ENCODE data around the gene CPED1. TPM values are rescaled to one million over a fixed set of nuclear protein-coding genes. Genes with fewer than 3 reads are reported as not detected.
"Not testable (repeated sequence)": the region's sequence is repeated elsewhere in the genome, so short reads cannot be mapped to it uniquely, and the experiment has no call there.

Gene CPED1
- polyA plus RNA-seq, 1 experiment, result 52.0 TPM

DNA sequence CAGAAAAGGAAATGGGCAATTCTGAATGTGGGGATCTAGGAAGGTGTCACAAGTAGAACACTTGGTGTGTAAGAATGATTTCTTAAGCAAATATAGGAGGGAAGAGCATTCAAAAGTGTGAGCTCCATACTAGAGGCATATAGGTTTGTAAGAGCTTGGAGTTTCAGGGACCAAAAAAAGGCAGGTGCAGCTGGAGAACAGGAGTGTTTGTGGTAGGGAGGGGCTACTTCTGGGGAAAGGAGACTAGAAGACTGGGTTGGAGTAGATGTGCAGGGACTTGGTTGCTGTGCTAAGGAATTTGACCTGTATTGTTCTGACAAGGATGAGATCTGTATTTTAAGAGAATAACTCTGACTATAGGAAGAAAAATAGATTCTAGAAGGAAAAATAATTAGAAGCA lies 46.4 kb downstream of the CPED1 start:
- Histone ChIP-seq H3K9me3 (ENCODE audit: control insufficient read depth, insufficient read depth, low read length) (no peaks in the 10 kb centered on the region), H3K4me3 (ENCODE audit: low read depth, low read length) (no peak overlapping the region), H3K27ac (ENCODE audit: low read depth, low read length) (no peak overlapping the region), H3K27me3 (ENCODE audit: control insufficient read depth, insufficient read depth, low read length) (no peaks in the 10 kb centered on the region)
- ChIA-PET CTCF (interaction anchor here (1.8 kb wide), 1 partner anchor 11 kb away, joined by 6 read pairs; no protein-coding TSS in a partner anchor), POLR2A (no interaction called here)
- TF ChIP-seq, protein P1, sequence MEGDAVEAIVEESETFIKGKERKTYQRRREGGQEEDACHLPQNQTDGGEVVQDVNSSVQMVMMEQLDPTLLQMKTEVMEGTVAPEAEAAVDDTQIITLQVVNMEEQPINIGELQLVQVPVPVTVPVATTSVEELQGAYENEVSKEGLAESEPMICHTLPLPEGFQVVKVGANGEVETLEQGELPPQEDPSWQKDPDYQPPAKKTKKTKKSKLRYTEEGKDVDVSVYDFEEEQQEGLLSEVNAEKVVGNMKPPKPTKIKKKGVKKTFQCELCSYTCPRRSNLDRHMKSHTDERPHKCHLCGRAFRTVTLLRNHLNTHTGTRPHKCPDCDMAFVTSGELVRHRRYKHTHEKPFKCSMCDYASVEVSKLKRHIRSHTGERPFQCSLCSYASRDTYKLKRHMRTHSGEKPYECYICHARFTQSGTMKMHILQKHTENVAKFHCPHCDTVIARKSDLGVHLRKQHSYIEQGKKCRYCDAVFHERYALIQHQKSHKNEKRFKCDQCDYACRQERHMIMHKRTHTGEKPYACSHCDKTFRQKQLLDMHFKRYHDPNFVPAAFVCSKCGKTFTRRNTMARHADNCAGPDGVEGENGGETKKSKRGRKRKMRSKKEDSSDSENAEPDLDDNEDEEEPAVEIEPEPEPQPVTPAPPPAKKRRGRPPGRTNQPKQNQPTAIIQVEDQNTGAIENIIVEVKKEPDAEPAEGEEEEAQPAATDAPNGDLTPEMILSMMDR (IDR thresholded peaks at IDR 0.05; ENCODE audit: low read depth, low read length), result no peak
- DNase-seq (ENCODE audit: low read depth, low spot score), result no peak

DNA sequence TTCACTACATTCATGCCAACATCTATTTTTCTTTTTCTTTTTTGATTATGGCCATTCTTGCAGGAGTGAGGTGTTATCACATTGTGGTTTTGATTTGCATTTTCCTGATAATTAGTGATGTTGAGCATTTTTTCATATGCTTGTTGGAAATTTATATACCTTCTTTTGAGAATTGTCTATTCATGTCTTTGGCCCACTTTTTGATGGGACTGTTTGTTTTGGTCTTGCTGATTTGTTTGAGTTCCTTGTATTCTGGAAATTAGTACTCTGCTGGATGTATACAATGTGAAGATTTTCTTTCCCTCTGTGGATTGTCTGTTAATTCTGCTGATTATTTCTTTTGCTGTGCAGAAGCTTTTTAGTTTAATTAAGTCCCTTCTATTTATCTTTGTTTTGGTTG lies 48.3 kb downstream of the CPED1 start:
- H3K27me3 ChIP-seq (ENCODE audit: control insufficient read depth, insufficient read depth, low read length); H3K4me3 ChIP-seq (ENCODE audit: low read depth, low read length); DNase-seq (ENCODE audit: low read depth, low spot score); H3K9me3 ChIP-seq (ENCODE audit: control insufficient read depth, insufficient read depth, low read length); H3K27ac ChIP-seq (ENCODE audit: low read depth, low read length); CTCF ChIA-PET; POLR2A ChIA-PET: not testable (repeated sequence)

DNA sequence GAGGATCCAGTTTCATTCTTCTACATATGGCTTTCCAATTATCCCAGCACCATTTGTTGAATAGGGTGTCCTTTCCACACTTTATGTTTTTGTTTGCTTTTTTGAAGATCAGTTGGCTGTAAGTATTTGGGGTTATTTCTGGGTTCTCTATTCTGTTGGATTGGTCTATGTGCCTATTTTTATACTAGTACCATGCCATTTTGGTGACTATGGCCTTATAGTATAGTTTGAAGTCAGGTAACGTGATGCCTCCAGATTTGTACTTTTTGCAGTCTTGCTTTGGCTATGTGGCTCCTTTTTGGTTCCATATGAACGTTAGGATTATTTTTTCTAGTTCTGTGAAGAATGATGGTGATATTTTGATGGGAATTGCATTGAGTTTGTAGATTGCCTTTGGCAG lies 48.8 kb downstream of the CPED1 start:
- H3K27ac ChIP-seq (ENCODE audit: low read depth, low read length); H3K27me3 ChIP-seq (ENCODE audit: control insufficient read depth, insufficient read depth, low read length); DNase-seq (ENCODE audit: low read depth, low spot score); CTCF ChIA-PET; H3K4me3 ChIP-seq (ENCODE audit: low read depth, low read length); POLR2A ChIA-PET; H3K9me3 ChIP-seq (ENCODE audit: control insufficient read depth, insufficient read depth, low read length): not testable (repeated sequence)

DNA sequence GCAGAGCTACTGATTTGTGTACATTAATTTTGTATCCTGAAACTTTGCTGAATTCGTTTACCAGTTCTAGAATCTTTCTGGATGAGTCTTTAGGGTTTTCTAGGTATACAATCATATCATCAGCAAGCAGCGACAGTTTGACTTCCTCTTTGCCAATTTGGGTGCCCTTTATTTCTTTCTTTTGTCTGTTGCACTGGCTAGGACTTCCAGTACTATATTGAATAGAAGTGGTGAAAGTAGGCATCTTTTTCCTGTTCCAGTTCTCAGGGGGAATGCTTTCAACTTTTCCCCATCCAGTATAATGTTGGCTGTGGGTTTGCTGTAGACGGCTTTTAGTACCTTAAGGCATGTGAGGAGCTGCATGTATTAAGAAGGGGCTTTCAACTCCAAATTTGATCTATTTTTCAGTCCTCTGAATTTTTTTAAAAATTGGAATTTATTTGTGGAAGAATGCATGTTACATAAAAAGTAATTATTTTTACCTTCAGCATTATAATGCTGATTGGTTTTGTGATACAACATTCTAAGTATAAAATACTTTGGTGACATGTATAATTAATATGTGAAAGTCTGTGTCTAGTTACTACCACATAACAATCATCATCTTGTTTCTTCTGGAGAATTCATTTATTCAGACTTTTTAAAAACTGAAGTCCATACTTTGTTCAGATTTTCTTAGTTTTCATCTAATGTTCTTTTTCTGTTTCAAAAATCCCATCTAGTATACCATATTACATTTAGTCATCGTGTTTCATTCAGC lies 49.6 kb downstream of the CPED1 start:
- ChIA-PET POLR2A (no interaction called here), CTCF (interaction anchor here (1.6 kb wide), 1 partner anchor 51 kb away, joined by 7 read pairs; no protein-coding TSS in a partner anchor)
- H3K4me3 ChIP-seq (ENCODE audit: low read depth, low read length), result no peak overlapping the region
- no peak overlapping the region for H3K27ac ChIP-seq (ENCODE audit: low read depth, low read length)
- H3K27me3 ChIP-seq (ENCODE audit: control insufficient read depth, insufficient read depth, low read length), result no peaks in the 10 kb centered on the region
- no peaks in the 10 kb centered on the region for H3K9me3 ChIP-seq (ENCODE audit: control insufficient read depth, insufficient read depth, low read length)
- DNase-seq (ENCODE audit: low read depth, low spot score), result no peak
- TF ChIP-seq, protein P1 (IDR thresholded peaks at IDR 0.05; ENCODE audit: low read depth, low read length), result no peak

DNA sequence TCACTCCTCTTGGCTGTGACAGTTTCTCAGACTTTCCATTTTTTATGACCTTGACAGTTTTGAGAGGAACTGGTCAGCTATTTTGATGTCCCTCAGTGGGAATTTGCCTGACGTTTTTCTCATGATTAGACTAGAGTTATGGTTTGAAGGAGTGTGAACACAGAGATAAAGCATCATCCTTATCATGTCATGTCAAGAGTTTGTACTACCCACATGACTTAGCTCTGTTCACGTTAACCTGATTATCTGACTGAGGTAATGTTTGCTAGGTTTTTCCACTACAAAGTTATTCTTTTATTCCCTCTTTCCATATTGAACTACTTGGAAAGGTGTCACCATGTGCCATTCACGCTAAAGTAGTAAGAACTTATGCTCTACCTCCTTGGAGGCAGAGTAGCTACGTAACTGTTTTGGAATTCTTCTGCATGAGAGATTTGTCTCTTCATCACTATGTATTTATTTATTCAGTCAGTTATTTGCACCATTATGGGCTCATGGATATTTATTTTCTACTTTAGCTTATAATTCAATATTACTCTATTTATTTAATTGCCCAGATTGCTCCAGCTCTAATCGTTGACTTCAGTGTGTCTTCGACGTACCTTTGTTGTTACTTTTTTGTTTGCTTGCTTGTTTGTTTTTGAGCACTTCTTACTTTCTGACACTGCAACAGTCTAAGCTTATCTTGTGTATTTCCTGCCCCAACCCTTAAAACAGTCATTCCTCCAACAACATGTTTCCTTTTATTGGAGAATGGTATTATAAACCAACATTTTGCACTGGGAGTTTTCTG lies 50.4 kb downstream of the CPED1 start:
- ChIA-PET CTCF (interaction anchor here (1.2 to 1.6 kb wide), 3 partner anchors 43 to 69 kb away, joined by 4 to 7 read pairs (median 4); no protein-coding TSS in a partner anchor), POLR2A (no interaction called here)
- no peak overlapping the region for H3K27ac ChIP-seq (ENCODE audit: low read depth, low read length)
- DNase-seq (ENCODE audit: low read depth, low spot score), result no peak
- no peaks in the 10 kb centered on the region for H3K27me3 ChIP-seq (ENCODE audit: control insufficient read depth, insufficient read depth, low read length)
- no peaks in the 10 kb centered on the region for H3K9me3 ChIP-seq (ENCODE audit: control insufficient read depth, insufficient read depth, low read length)
- TF ChIP-seq, protein P1 (IDR thresholded peaks at IDR 0.05; ENCODE audit: low read depth, low read length), result no peak
- no peak overlapping the region for H3K4me3 ChIP-seq (ENCODE audit: low read depth, low read length)

DNA sequence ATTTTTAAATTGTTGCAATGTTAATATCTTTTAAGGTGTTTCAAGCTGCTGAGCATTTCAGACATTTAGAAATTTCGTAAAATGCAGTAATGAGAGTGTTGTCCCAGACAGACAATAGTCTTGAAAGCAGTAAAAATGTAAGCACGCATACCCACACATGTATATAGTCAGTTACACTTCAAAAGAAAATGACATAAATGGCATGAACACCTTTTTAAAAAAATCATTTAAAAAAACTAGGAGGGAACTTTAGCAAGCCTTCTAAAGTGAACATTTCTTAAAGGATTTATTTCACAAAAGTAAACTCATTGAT lies 51.0 kb downstream of the CPED1 start:
- TF ChIP-seq, protein P1 (IDR thresholded peaks at IDR 0.05; ENCODE audit: low read depth, low read length), result no peak
- H3K27ac ChIP-seq (ENCODE audit: low read depth, low read length), result no peak overlapping the region
- H3K27me3 ChIP-seq (ENCODE audit: control insufficient read depth, insufficient read depth, low read length), result no peaks in the 10 kb centered on the region
- CTCF ChIA-PET, result interaction anchor here (1.2 to 1.3 kb wide), 2 partner anchors 43 to 69 kb away, joined by 4 read pairs; no protein-coding TSS in a partner anchor
- POLR2A ChIA-PET, result no interaction called here
- H3K9me3 ChIP-seq (ENCODE audit: control insufficient read depth, insufficient read depth, low read length), result no peaks in the 10 kb centered on the region
- DNase-seq (ENCODE audit: low read depth, low spot score), result no peak
- H3K4me3 ChIP-seq (ENCODE audit: low read depth, low read length), result no peak overlapping the region

All from AG04450 (cell line).